HEK293 (cell line): ENCODE data around the gene ZHX3.

Experiments used
- CTCF ChIA-PET: fragments of 350-600 bp; formaldehyde crosslinking; extraction: SDS; loops from one replicate; lab custom pipeline; 2021; ENCODE audit warnings: antibody characterized with exemption; lab: Yijun Ruan, JAX
- POLR2A ChIA-PET: fragments of 300-600 bp; formaldehyde crosslinking; extraction: SDS; loops from one replicate; lab custom pipeline; 2020; ENCODE audit warnings: antibody characterized with exemption, inconsistent platforms; lab: Yijun Ruan, JAX
- H3K27ac ChIP-seq: fragments of 200-500 bp; sonication (Bioruptor generic); 2 replicates; pipeline ENCODE4 v1.5.1; 2014; ENCODE audit warnings: low read depth, low read length, control low read depth, inconsistent platforms; ENCODE audit errors: extremely low read depth
- H3K36me3 ChIP-seq, 2 experiments: fragments of 200-500 bp in 1 of 2; sonication (Bioruptor generic) in 1 of 2; 1 replicate in 1 of 2; 2 replicates in 1 of 2; pipeline ENCODE4 v1.5.1; 2014 to 2017; ENCODE audit warnings: inconsistent platforms in 2 of 2, low read length in 2 of 2; ENCODE audit not compliant: control insufficient read depth in 2 of 2, insufficient read depth in 1 of 2
- H3K4me1 ChIP-seq: fragments of 200-500 bp; sonication (Bioruptor generic); 2 replicates; pipeline ENCODE4 v1.5.1; 2014; ENCODE audit warnings: mild to moderate bottlenecking, low read length, inconsistent platforms; ENCODE audit not compliant: control insufficient read depth, insufficient read depth
- H3K4me3 ChIP-seq: 2 replicates; pipeline ENCODE4 v1.5.1; 2011; ENCODE audit warnings: low read depth, mild to moderate bottlenecking, control low read depth, low read length, moderate library complexity
- H3K9me3 ChIP-seq: fragments of 200-500 bp; sonication (Bioruptor generic); 2 replicates; pipeline ENCODE4 v1.5.1; 2014; ENCODE audit warnings: low read depth, low read length, inconsistent platforms; ENCODE audit not compliant: control insufficient read depth, insufficient read depth
- BCL11B ChIP-seq: fragments of 450-650 bp; formaldehyde crosslinking; IDR thresholded peaks from 2 replicates; pipeline ENCODE4 v1.5.1; 2016; ENCODE audit warnings: low read depth, missing biosample characterization, missing genetic modification characterization
- CTCF ChIP-seq: fragments of 450-650 bp; formaldehyde crosslinking; IDR thresholded peaks from 2 replicates; pipeline ENCODE4 v1.5.1; 2016; ENCODE audit warnings: missing biosample characterization, missing genetic modification characterization
- HIC1 ChIP-seq: fragments of 450-650 bp; formaldehyde crosslinking; IDR thresholded peaks from 2 replicates; pipeline ENCODE4 v1.5.1; 2016; ENCODE audit warnings: missing biosample characterization, missing genetic modification characterization
- PRDM4 ChIP-seq: fragments of 450-650 bp; formaldehyde crosslinking; IDR thresholded peaks from 2 replicates; pipeline ENCODE4 v1.5.1; 2017; ENCODE audit warnings: missing biosample characterization, missing genetic modification characterization
- ZBTB17 ChIP-seq: fragments of 450-650 bp; formaldehyde crosslinking; IDR thresholded peaks from 2 replicates; pipeline ENCODE4 v1.5.1; 2016; ENCODE audit warnings: missing biosample characterization, missing genetic modification characterization
- ZBTB20 ChIP-seq: fragments of 450-650 bp; formaldehyde crosslinking; IDR thresholded peaks from 2 replicates; pipeline ENCODE4 v1.5.1; 2016; ENCODE audit warnings: missing biosample characterization, missing genetic modification characterization
- ZIC2 ChIP-seq: fragments of 450-650 bp; formaldehyde crosslinking; IDR thresholded peaks from 2 replicates; pipeline ENCODE4 v1.5.1; 2016; ENCODE audit warnings: missing biosample characterization, missing genetic modification characterization
- ZNF112 ChIP-seq: fragments of 450-650 bp; formaldehyde crosslinking; IDR thresholded peaks from 2 replicates; pipeline ENCODE4 v1.5.0; 2017; ENCODE audit warnings: missing biosample characterization, missing genetic modification characterization
- ZNF16 ChIP-seq: fragments of 450-650 bp; formaldehyde crosslinking; IDR thresholded peaks from 2 replicates; pipeline ENCODE4 v1.5.1; 2016; ENCODE audit warnings: low read depth, missing biosample characterization, missing genetic modification characterization
- ZNF221 ChIP-seq: fragments of 450-650 bp; formaldehyde crosslinking; IDR thresholded peaks from 2 replicates; pipeline ENCODE4 v1.5.1; 2017; ENCODE audit warnings: missing biosample characterization, missing genetic modification characterization, borderline replicate concordance
- ZNF248 ChIP-seq: fragments of 450-650 bp; formaldehyde crosslinking; IDR thresholded peaks from 2 replicates; pipeline ENCODE4 v1.5.1; 2017; ENCODE audit warnings: missing biosample characterization, missing genetic modification characterization
- ZNF37A ChIP-seq: fragments of 450-650 bp; IDR thresholded peaks from 2 replicates; pipeline ENCODE4 v1.5.1; 2018; ENCODE audit warnings: missing biosample characterization, missing genetic modification characterization
- ZNF391 ChIP-seq: fragments of 450-650 bp; formaldehyde crosslinking; IDR thresholded peaks from 2 replicates; pipeline ENCODE4 v1.5.1; 2016; ENCODE audit warnings: low read depth, missing biosample characterization, missing genetic modification characterization, borderline replicate concordance
- ZNF433 ChIP-seq: fragments of 450-650 bp; formaldehyde crosslinking; IDR thresholded peaks from 2 replicates; pipeline ENCODE4 v1.5.1; 2016; ENCODE audit warnings: missing biosample characterization, missing genetic modification characterization, low read depth
- ZNF560 ChIP-seq: fragments of 450-650 bp; formaldehyde crosslinking; IDR thresholded peaks from 2 replicates; pipeline ENCODE4 v1.5.1; 2017; ENCODE audit warnings: missing biosample characterization, missing genetic modification characterization, borderline replicate concordance
- ZNF600 ChIP-seq: fragments of 450-650 bp; formaldehyde crosslinking; IDR thresholded peaks from 2 replicates; pipeline ENCODE4 v1.5.1; 2016; ENCODE audit warnings: missing biosample characterization, missing genetic modification characterization
- ZNF629 ChIP-seq: fragments of 450-650 bp; formaldehyde crosslinking; IDR thresholded peaks from 2 replicates; pipeline ENCODE4 v1.5.1; 2017; ENCODE audit warnings: missing biosample characterization, missing genetic modification characterization
- ZNF645 ChIP-seq: fragments of 450-650 bp; formaldehyde crosslinking; IDR thresholded peaks from 2 replicates; pipeline ENCODE4; 2016; ENCODE audit warnings: missing biosample characterization, missing genetic modification characterization
- ZNF692 ChIP-seq: fragments of 450-650 bp; formaldehyde crosslinking; IDR thresholded peaks from 2 replicates; pipeline ENCODE4 v1.5.1; 2016; ENCODE audit warnings: missing biosample characterization, missing genetic modification characterization
- ZXDB ChIP-seq: fragments of 450-650 bp; formaldehyde crosslinking; IDR thresholded peaks from 2 replicates; pipeline ENCODE4 v1.5.1; 2016; ENCODE audit warnings: missing biosample characterization, missing genetic modification characterization

ZHX3 gene

GRCh38 chr20:41358230-41358629, 40.7 kb upstream of the ZHX3 start:
- CTCF ChIA-PET = no interaction called here
- Histone ChIP-seq H3K4me1 (no peaks in the 10 kb centered on the region), H3K36me3 (peaks cover 0 to 80% of the 10 kb centered on the region in 2 experiments; a peak in 2 of 3 replicates), H3K4me3 (no peak overlapping the region)
- TF ChIP-seq ZIC2 (peak; percentile 95), ZNF112 (tag by site-specific recombination) (no peak), ZNF433 (tag by site-specific recombination) (no peak), ZNF16 (tag by site-specific recombination) (no peak), ZNF248 (tag by site-specific recombination) (no peak), ZNF37A (no peak)
- TF ChIP-seq, all 188 proteins: peak for 1
- H3K9me3 ChIP-seq = no peaks in the 10 kb centered on the region
- H3K27ac ChIP-seq = no peak overlapping the region
- POLR2A ChIA-PET = no interaction called here

- Histone ChIP-seq H3K4me3 (no peak overlapping the region), H3K27ac (no peak overlapping the region), H3K4me1 (no peaks in the 10 kb centered on the region), H3K36me3 (peaks cover 0 to 86% of the 10 kb centered on the region in 2 experiments; a peak in 2 of 3 replicates), H3K9me3 (no peaks in the 10 kb centered on the region)
- TF ChIP-seq CTCF (tag by site-specific recombination) (peak; percentile 23; the same call in 1 of the 2 replicates), ZBTB20 (tag by site-specific recombination) (no peak), HIC1 (tag by site-specific recombination) (peak; percentile 33; the same call in 1 of the 2 replicates)
- CTCF ChIA-PET = no interaction called here
- POLR2A ChIA-PET = interaction anchor here (0.6 kb wide), 1 partner anchor 17 kb away, joined by 4 read pairs; no protein-coding TSS in a partner anchor
Measured at GRCh38 chr20:41357424-41358163, 40.1 kb upstream of the ZHX3 start.

GRCh38 chr20:41356951-41357350, 39.4 kb upstream of the ZHX3 start:
- CTCF ChIA-PET = no interaction called here
- no peak overlapping the region for H3K4me3 ChIP-seq
- H3K27ac ChIP-seq = no peak overlapping the region
- no peaks in the 10 kb centered on the region for H3K4me1 ChIP-seq
- H3K36me3 ChIP-seq = peaks cover 0 to 87% of the 10 kb centered on the region in 2 experiments; a peak in 2 of 3 replicates
- H3K9me3 ChIP-seq = no peaks in the 10 kb centered on the region
- POLR2A ChIA-PET = interaction anchor here (0.6 kb wide), 1 partner anchor 17 kb away, joined by 4 read pairs; no protein-coding TSS in a partner anchor
- no peak for TF ChIP-seq PRDM4 (tag by site-specific recombination)
- TF ChIP-seq ZNF692 (tag by site-specific recombination) = no peak
- TF ChIP-seq ZNF600 (tag by site-specific recombination) = no peak
- TF ChIP-seq ZBTB17 (tag by site-specific recombination) = no peak
- TF ChIP-seq ZNF629 = no peak
- TF ChIP-seq BCL11B (tag by site-specific recombination) = no peak
- no peak for TF ChIP-seq ZNF645
- TF ChIP-seq ZNF221 (tag by site-specific recombination) = no peak
- TF ChIP-seq ZXDB (tag by site-specific recombination) = no peak
- no peak for TF ChIP-seq ZNF560 (tag by site-specific recombination)
- TF ChIP-seq ZNF391 (tag by site-specific recombination) = no peak
- no peak for TF ChIP-seq ZNF37A
